HG03342 (cell line): ENCODE measurements around the gene IER5L.
"Not testable (repeated sequence)": the region's sequence is repeated elsewhere in the genome, so short reads cannot be mapped to it uniquely, and the experiment has no call there.

Experiments
- ATAC-seq: cut with Tn5 transposase; IDR thresholded peaks from one replicate; pipeline ENCODE4 v1.9.1; 2021; ENCODE audit warnings: mild to moderate bottlenecking, moderate library complexity; ENCODE audit not compliant: unreplicated experiment

The IER5L gene

GRCh38 chr9:129204840-129205239 is 26.8 kb upstream of the IER5L start:
- ATAC-seq = no peak

DNA sequence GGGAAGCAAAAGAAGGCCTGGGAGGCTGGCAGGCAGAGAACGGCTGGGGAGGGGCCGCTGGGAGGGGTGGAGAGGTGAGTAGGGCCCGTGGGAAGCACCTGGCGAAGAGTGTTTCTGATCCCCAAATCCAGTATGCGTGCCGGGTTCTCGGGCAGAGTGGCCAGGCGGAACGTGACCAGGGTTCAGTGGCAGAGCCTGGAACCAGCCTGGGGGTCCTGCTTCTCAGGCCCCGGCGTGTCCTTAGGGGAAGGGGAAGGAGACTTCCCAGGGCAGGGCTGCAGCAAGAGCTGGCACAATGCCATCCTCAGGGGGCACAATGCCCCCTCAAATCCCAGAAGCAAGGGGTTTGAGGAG is 25.5 kb upstream of the IER5L start:
- ATAC-seq = no peak

DNA sequence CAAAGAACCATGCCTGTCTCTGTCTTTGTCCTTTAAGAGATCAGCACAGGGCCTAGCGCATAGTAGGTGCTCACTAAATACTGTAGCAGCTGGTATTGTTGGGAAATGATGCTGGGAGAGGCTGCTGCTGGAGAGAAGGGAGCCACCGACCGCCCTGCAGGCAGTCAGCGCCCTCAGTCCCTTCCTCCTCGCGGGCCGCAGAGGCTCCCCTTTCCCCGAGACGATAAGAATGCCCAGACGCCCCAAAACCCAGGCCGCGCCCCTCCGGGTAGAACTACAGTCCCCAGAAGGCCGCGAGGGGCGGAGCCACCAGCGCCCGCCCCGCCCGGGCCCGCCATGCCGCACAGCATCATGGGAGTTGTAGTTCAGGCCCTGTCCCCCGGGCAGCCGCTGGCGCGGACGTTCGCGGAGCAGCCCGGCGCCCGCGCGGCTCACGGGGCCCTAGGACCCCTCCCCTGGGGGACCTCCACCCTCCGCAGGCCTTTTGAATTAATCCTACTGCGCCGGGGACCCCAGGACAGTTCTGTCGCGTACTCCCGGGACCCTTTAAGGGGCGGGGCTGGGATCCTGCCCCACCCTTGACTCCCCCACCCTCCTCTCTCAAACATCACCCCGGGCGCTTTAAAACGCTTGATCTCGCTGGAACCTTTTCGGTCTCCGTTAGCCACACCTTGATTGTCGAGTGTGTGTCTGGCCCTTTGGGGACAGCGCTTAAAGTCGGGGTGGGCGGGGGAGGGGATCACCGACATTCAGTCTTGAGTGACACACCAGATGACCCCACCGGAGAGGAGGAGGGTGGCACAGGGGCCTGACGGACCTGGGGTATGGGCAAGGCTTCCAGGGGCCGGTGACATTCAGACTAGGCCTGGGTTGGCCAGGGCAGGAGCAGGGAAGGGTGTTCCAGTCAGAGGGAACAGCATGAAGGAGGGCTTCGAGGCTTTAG is 24.8 kb upstream of the IER5L start:
- peak; percentile 93 for ATAC-seq

- ATAC-seq = no peak
These were observed 23.8 kb upstream of the IER5L start for GRCh38 chr9:129201866-129202265.

DNA sequence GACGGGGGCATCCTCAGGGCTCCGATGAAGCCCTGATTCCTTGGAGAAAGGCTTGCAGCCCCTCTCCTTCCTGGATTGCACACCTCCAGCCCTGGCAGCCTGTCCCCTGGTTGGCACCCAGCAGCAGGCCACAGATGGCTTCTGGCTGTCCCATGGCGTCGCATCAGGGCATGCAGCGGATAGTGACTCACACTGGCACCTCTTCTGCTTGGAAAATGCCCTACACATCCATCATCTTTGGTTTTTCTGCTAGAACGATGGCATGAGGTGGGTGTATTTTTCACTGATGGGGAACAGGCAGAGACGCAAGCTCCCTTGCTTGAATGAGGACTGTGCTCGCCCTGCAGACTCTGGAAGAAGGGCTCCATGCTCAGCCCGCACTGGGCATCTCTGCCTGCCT is 23.2 kb upstream of the IER5L start:
- ATAC-seq = no peak

DNA sequence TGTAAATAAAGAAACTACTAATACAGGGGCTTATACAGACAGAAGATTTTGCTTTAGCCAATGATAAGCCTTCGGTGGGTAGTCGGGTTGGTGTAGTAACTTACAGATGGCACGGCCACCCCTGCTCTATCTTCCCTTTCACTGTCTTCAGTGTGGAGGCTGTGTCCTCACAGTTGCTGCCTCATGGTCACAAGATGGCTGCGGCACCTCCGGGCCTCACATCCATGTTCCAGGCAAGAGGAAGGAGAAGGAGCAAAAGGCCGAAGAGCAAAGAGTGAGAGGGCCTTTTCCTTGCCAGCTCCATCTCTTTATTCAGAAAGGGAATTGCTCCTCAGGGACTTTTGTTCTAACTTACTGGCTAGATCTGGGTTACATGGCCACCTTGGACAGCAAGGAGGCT is 22.2 kb upstream of the IER5L start:
- ATAC-seq = no peak

DNA sequence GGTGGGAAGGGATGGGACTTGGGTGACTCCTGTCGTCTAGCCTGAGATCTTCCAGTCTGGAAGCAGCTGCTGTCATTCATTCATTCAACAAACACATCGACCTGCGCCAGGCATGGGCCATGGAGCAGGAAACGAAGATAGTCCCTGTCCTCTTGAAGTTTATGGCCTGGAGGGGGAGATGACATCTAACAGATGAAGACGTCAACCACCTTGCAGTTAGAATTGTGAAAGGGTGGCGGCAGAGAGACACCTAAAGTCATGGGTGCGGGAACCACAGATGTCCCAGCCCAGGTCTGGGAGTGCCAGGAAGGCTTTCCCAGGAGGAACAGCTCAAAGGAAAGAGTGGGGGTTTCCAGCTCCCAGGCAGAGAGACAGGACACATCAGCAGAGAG is 21.0 kb upstream of the IER5L start:
- ATAC-seq = no peak

- no peak for ATAC-seq
These were observed 20.4 kb upstream of the IER5L start for GRCh38 chr9:129198319-129199043.

GRCh38 chr9:129197978-129198318 is 19.9 kb upstream of the IER5L start:
- no peak for ATAC-seq

DNA sequence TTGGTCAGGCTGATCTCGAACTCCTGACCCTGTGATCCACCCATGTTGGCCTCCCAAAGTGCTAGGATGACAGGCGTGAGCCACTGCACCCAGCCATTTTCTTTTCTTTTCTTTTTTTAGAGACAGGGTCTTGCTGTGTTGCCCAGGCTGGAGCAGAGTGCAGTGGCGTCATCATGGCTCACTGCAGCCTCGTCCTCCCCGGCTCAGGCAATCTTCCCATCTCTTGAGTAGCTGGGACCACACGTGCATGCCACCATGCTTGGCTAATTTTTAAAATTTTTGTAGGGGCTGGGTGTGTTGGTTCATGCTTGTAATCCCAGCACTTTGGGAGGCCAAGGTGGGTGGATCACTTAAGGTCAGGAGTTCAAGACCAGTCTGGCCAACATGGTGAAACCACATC is 19.0 kb upstream of the IER5L start:
- not testable (repeated sequence) for ATAC-seq

DNA sequence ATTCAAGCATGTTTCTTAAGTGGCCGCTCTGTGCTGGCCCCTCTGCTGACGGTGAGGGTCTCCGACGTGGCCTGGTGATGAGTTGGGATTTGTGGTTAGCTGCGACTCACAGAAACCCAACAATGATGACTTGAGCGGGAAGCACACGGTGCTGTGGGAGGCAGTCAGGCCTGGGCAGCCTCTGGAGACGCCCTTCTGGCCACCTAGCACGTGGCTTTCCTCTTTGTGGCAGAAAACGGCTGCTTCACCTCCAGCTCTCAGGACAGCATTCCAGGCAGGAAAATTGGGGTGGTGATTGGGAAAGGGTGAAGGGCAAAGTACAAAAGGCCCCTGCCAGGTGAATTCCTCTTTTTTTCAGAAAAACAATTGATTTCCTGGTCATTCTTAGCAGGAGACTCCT is 17.5 kb upstream of the IER5L start:
- no peak for ATAC-seq

GRCh38 chr9:129194221-129194620 is 16.2 kb upstream of the IER5L start:
- no peak for ATAC-seq

DNA sequence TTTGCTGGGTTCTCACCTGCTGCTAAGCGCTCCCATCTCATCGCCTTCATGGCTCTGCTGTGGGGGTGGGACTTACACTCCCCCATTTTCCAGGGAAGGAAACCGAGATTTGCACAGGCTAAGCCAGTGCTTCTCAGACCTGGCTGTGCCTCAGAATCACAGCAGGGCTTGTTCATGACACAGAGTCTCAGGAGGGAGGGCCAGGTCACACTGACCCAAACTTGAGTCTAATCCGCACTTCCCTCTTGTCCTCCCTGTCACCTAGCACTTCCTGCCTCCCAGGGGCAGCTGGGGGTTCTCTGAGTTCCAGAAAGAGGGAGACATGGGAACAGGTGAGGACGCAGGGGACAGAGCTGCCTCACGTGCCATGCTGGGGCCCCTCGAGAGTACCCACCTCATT is 15.6 kb upstream of the IER5L start:
- ATAC-seq = no peak

DNA sequence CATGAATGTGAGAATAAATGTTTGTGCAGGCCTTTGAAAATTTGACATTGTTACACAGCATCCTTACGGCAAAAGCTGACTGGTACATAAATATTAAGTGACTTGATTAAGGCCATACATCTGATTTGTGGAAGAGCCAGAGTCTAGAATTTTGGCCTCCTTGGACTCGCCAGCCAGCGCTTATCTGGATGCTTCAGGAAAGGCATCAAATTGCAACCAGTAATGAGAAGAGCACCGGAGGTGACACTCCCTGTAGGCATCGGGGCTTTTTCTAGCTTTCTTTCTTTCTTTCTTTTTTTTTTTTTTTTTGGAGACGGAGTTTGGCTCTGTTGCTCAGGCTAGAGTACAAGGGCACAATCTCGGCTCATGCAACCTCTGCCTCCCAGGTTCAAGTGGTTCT is 13.2 kb upstream of the IER5L start:
- no peak for ATAC-seq

GRCh38 chr9:129189971-129190370 is 11.9 kb upstream of the IER5L start:
- ATAC-seq = not testable (repeated sequence)

GRCh38 chr9:129187042-129187441 is 9.0 kb upstream of the IER5L start:
- no peak for ATAC-seq

DNA sequence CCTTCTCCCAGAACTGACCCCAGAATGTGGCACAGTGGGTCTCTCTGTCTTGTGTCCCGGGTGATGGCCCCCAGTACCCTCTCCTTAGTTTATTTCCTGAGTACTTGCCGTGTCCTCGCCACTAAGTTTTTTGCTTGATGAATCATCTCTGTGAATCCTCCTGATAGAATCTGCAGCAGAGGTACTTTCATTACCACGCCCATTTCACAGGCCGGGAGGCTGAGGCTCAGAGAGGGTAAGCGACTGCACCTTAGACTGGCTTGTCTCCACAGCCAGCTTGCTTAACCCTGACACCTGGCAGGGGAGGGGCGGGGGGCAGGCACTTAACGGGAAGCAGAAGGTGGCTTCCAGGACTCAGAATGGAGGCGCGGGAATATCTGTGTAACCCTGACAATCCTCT is 7.9 kb upstream of the IER5L start:
- no peak for ATAC-seq

- ATAC-seq = no peak
These were observed 7.3 kb upstream of the IER5L start for GRCh38 chr9:129185402-129185801.

GRCh38 chr9:129184596-129185122 is 6.6 kb upstream of the IER5L start:
- ATAC-seq = no peak

GRCh38 chr9:129184219-129184524 is 6.1 kb upstream of the IER5L start:
- ATAC-seq = no peak

DNA sequence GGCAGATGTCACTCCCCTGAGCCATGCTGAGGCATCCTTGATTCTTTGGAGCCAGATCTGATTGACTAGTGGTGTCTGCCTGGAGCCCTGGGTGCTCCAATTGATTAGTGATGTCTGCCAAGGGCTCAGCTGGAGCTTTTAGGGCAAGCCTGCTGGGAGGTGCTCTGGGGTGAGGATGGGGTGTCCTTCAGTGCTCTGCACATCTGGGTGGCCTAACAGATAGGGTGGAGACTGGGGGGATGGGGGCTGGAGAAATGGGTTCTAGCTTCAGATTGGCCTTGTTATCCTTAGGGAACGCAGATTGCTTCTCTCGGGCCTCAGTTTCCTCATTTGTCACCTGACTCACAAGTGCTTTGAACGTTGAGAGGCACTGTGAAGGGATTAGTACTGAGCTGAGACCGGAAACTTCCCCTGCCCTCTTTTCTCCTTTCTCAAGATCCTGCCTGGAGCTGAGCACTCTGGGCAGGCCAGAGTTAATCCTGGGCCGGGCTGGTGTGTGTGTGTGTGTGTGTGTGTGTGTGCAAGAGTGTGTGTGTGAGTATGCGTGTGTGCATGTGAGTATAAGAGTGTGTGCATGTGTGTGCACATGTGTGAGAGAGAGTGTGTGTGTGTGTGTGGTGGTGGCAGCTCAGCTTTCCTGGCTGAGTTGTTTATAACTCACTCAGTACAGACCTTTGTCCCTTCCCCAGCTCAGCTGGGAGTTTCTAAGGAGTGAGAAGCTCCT is 5.6 kb upstream of the IER5L start:
- no peak for ATAC-seq
